ENCODE data around the gene CUL2.
"Not testable (repeated sequence)": the region's sequence is repeated elsewhere in the genome, so short reads cannot be mapped to it uniquely, and the experiment has no call there.

Gene CUL2

DNA sequence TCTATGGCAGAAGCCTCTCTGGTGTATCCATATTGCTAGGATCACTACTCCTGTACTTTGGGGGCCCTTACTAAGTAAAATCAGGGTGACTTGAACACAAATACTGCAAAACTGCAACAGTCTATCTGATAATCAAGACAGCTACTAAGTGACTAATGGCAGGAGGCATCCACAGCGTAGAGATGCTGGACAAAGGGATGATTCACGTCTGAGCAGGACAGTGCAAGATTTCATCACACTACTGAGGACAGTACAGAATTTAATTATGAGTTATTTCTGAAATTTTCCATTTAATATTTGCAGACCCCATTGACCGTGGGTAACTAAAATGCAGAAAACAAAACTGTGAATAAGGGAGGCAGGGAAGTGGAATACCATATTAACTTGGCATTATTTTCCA lies 10.4 kb downstream of the CUL2 start:
- DNase-seq (ENCODE audit: low spot score) = no peak

DNA sequence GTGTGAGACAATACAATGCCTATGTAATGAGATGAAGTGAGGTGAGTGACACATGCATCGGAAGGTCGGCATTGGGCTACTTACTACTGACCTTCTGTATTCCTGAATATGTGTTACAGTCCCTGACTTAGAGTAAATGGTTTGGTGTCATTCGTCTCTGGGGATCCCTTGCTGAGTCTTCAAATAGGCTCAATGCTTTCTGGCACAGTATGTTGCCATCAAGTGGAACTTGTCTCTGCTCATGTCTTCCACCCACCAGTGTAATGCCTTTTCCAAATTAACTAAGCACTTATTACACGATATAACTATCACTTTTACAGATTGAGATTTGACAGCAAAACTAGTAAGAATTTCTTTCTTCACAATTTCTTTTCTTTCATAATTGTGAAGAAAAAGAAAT lies 10.9 kb downstream of the CUL2 start:
- no peak for DNase-seq (ENCODE audit: low spot score)

DNA sequence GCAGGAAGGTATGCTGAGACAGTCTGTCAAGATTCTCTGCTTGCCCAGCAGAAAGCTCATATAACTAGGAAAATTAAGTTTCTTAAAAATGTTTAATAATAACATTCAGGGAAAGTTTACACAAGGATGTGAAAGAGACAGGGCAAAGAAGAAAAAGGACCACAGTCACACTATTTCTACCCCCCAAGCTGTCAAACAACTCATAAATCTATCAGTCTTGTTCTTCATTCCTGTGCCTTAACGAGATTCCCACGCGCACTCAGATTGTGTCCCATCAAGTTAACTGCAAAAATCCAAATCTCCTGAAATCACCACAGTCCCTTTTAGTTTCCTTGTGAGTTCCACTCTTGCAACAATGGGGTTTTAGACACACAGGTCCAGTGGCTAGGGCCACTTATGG lies 14.9 kb downstream of the CUL2 start:
- DNase-seq (ENCODE audit: low spot score) = no peak

- no peak for DNase-seq (ENCODE audit: low spot score)
Observed at GRCh38 chr10:35074266-35074665, 15.9 kb downstream of the CUL2 start.

DNA sequence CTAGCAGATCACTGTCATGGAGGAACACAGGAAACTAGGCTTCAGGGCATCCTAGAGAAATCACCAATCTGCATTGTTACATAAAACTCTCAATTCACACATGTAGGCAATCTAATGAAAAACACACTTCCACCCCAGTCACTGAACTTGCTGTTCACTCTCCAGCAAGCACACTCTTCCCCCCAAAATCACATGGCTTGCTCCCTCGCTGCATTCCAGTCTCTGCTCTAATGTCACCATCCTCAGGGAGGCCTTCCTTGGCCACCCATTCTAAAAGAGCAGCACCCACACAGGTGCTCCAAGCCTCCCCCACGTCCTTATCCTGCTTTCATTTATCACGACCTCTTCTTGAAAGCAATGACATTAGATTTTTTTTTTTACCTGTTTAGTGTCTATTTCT lies 19.6 kb downstream of the CUL2 start:
- DNase-seq (ENCODE audit: low spot score) = no peak

- no peak for DNase-seq (ENCODE audit: low spot score)
Observed at GRCh38 chr10:35063837-35064454, 26.2 kb downstream of the CUL2 start.

DNA sequence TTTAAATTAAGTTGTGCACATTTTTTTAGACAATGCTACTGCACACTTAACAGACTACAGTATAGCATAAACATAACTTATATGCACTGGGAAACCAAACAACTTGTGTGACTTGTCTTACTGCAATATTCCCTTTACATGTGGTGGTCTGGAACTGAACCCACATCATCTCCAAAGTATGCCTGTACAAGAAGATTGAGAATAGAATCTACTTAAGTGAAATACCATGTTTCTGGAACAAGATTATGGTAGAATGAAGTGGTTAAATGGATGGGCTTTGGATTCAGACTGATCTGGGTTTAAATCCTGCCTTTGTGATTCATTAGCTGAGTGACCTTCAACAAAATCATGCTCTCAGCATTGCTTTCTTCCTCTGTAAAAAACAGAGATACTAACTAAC lies 30.7 kb downstream of the CUL2 start:
- no peak for DNase-seq (ENCODE audit: low spot score)

GRCh38 chr10:35058686-35059085 lies 31.5 kb downstream of the CUL2 start:
- DNase-seq (ENCODE audit: low spot score) = no peak

DNA sequence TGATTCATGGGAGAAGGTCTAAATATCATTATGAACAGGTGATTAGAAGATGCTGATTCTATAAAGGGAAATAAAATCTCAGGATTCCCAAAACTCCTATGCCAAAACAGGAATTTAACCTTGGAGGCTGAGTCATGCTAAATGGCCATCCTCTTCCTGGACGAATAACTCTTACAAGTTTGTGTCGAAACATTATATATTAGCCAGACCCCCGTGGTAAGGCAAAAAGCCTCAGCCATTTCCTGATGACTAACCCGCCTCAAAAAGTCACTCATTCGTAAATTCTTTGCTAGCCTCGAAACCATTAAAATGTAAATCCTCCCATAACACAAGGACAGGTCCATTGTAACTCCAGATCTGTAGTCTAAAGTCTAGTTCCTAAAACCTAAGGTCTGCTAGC lies 32.0 kb downstream of the CUL2 start:
- DNase-seq (ENCODE audit: low spot score) = no peak

DNA sequence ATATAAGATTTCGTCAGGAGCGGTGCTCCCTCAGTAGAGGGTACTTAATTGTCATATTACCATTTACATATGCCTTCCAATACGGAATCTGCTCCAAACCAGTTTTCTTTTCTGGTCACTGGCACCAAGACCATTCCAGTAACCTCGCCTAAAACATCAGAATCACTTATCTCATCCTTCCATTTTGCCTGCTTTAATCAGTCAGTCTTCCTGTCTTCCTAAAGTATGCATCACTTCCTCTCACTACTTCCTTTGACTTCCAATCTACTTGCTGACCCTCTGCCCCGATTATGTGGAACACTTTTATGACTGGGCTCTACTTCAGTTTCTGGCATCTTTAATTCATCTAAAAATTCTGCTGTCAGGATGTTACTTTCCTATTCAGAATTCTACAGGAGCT lies 33.5 kb downstream of the CUL2 start:
- no peak for DNase-seq (ENCODE audit: low spot score)

DNA sequence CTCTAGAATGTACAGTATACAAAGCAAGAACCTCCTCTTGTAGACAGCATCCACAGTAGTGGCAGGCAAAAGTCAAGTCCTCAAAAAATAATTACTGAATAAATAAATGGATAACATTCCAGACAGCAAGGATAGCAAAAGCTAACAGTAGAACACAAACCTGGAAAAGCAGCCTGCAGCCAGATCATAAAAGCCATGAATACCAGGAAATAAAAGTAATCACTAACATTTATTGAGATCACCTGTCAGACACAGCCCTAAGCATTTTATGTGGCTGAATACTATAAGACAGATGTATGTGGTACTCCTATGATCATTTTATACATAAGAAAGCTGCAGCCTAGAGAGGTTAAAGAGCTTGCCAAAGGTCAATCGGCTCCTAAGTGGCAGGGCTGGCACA lies 34.0 kb downstream of the CUL2 start:
- DNase-seq (ENCODE audit: low spot score) = no peak

- DNase-seq (ENCODE audit: low spot score) = no peak
Observed at GRCh38 chr10:35050568-35050967, 39.6 kb downstream of the CUL2 start.

DNA sequence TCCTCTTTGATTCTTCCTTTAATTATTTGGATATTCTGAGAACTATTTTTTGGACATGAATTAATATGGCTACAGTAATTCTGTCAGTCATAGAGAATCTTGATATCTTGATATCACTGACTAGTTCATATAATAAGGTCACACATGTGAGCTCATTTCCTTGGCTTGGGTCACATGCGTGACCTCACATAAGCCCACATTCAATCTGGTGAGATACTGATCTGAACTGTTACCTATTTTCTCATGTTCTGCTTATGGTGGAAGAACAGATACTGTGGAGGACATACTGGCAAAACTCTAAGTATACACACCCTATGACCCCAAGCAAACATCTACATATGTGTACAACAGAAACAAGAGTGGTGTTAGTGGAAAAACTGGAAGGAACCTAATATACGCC lies 44.1 kb downstream of the CUL2 start:
- no peak for DNase-seq (ENCODE audit: low spot score)

DNA sequence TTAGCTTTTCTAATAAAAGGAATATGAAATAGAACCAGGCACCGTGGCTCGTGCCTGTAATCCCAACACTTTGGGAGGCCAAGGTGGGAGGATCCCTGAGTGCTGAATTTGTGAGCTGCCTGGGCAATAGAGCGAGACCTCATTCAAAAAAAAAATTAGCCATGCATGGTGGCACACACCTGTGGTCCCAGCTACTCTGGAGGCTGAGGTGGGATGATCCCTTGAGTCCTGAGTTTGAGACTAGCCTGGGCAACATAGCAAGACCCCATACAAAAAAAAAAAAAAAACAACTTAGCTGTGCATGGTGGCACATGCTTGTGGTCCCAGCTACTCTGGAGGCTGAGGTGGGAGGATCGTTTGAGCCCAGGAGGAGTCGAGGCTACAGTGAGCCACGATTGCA lies 44.9 kb downstream of the CUL2 start:
- DNase-seq (ENCODE audit: low spot score) = not testable (repeated sequence)

DNA sequence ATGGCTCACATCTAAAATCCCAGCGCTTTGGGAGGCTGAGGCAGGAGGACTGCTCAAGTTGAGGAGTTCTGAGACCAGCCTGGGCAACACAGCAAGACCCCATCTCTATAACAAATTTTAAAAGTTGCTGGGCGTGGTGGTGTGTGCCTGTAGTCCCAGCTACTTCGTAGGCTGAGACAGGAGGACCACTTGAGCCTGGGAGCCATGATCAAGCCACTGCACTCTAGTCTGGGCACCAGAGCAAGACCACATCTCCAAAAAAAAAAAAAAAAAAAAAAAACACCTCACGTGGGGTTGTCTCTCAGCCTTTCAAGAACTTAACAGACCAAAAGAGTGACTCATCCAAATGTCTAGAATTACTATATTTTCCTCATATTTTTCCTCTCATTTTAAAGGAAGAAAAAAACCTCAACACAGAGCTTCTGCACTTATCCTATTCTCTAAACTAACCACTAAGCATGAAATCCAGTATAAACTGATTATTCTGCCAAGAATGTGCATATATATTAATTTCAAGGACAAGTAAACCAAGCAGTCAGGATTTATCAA lies 46.3 kb downstream of the CUL2 start:
- DNase-seq (ENCODE audit: low spot score) = no peak

- no peak for DNase-seq (ENCODE audit: low spot score)
Observed at GRCh38 chr10:35042783-35043182, 47.4 kb downstream of the CUL2 start.

DNA sequence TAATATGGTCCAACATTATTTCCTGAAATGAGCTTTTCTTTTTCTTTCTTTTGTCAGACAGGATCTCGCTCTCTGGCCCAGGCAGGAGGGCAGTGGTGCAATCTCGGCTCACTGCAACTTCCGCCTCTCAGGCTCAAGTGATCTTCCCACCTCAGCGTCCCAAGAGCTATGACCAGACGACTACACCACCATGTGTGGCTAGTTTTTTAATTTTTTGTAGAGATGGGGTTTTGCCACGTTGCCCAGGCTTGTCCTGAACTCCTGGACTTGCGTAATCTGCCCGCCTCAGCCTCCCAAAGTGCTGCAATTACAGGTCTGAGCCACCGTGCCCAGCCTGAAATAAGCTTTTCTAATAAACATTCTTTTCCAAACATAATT lies 48.6 kb downstream of the CUL2 start:
- DNase-seq (ENCODE audit: low spot score) = no peak

- DNase-seq (ENCODE audit: low spot score) = no peak
Observed at GRCh38 chr10:35040760-35041501, 49.2 kb downstream of the CUL2 start.

DNA sequence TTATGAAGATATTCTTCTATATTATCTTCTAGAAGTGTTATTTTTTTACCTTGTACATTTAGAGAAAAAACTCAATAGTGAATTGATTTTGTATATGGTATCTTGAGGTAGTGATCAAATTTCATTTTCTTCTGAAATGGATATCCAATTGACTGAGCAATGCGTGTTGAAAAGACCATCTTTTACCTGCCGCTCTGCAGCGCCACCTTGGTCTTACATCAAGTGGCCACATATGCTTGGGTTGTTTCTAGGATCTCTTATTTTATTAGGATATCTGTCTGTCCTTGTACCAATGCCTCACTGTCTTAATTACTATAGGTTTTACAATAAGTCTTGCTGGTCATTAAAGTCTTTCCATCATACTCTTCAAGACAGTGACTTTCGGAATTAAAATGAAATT lies 53.0 kb downstream of the CUL2 start:
- DNase-seq (ENCODE audit: low spot score) = no peak

DNA sequence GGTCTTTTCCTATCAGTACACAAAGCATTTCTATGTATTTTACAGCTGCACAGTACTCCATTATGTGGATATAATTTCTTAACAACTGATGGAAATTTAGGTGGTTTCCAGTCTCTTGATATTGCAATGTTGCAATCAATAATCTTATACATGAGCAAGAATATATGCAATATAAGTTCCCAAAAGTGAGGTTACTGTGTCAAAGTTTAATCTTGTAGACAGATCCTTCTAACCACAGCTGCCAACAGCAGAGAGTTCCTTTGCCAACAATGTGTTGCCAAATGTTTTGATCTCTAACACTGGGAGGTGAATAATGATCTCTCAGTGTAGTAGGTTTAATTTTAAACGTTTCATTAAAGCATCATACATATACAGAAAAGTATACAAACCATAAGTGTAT lies 54.5 kb downstream of the CUL2 start:
- DNase-seq (ENCODE audit: low spot score) = no peak

DNA sequence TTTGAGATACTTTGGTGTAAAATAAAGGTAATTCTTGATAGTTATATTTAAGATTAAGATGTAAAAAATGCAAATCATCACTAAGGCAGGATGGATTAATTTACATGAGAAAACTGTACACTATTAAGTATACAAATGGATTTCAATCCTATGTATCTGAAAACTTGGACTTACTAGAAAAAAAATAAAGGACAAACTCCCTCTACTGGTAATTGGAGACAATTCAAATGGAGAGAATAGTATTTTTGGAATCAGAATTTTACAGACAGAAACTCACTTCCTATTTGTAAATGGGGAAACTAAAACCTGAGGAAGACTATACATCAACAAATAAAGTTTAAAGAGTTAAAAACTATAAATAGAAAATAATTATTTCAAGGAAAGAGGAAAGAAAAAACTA lies 62.6 kb downstream of the CUL2 start:
- DNase-seq (ENCODE audit: low spot score) = no peak

DNA sequence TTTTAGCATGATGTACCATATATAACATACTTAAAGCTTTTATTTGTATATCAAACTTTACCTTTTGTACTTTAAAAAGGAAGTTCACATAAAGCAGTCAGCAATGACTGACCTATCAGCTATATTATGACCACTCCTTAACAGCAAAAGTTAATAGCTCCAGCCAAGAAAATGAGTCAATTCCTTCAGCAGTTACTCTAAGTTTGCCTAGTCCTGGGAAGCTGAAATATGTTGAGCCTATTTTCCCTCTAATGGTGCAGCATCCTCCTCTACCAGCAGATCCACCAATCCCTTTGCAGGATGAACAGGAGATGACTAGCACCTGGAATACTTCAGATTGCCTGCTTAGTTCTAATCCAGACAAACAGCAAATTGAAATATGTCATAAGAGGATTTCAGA lies 64.2 kb downstream of the CUL2 start:
- DNase-seq (ENCODE audit: low spot score) = no peak

- no peak for DNase-seq (ENCODE audit: low spot score)
Observed at GRCh38 chr10:35020481-35020880, 69.7 kb downstream of the CUL2 start.
